ENCODE data around the gene TEAD1. TPM values are rescaled to one million over a fixed set of nuclear protein-coding genes. Genes with fewer than 3 reads are reported as not detected.

TEAD1 gene
- polyA plus RNA-seq, 2 of the 4 experiments (the other 2 are of a cell fraction): 111 to 112 TPM

DNA sequence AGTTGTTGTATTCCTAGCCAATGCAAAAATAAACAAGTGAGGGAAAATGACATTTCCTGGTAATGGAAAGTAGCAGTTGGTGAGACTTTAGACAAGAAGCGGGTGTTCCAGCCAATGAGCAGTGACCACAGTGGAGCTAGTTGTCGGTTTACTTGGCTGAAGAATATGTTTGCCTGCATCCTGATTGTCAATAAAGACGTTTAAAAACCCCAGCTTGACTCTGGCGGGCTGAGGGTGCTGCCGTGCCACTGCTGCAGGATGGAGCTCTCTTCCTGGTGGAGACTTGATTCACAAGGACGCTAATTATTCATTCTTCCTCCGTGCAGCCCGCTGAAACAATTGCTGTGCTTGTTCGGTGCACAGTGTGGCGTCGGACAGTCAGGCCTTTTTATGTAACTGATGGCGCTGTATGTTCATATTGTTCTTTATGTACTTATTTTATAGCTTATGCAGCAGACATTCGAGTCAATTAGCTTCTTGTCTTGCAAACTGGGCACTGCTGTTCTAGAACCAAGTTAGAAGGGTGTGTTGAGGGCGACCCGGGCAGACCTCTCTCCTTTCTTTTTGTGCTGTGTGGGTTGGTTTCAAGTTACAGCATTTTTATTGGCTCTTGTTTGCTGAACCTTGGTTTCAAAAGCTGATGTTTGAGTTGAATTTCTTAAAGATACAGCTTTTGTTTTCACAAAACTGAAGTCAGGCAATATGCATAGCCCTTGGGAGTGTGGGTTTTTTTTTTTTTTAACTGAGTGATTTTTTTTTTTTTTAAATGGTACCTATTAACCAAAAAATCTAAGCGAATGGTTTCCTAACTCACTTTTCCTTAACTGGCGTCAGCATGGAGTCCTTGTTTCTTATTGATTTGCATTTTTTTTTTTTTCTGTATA, 153.9 kb downstream of the TEAD1 start:
- POLR2A ChIA-PET: no interaction called here
- peak overlapping the region; percentile 39 for H3K4me3 ChIP-seq
- H3K4me2 ChIP-seq: peak overlapping the region; percentile 88
- DNase-seq (ENCODE audit: low read depth in 1 of 2, low spot score in 1 of 2) (peak in 1 of 2 experiments; percentile 59), FAIRE-seq (no peak), ATAC-seq (peak; percentile 72 to 82)
- H3K9me3 ChIP-seq: no peaks in the 10 kb centered on the region
- TF ChIP-seq SREBF2 (IDR thresholded peaks at IDR 0.05) (no peak), RFX5 (IDR thresholded peaks at IDR 0.05) (no peak), ZC3H11A (IDR thresholded peaks at IDR 0.05) (no peak), MAZ (IDR thresholded peaks at IDR 0.05; ENCODE audit: borderline replicate concordance, low read depth, low read length) (no peak), MAFK (IDR thresholded peaks at IDR 0.05; ENCODE audit: partially characterized antibody) (no peak), TFCP2L1 (CRISPR knock-in tag; IDR thresholded peaks at IDR 0.05) (no peak), MYC (IDR thresholded peaks at IDR 0.05; ENCODE audit: borderline replicate concordance, low read length) (no peak), RNF2 (IDR thresholded peaks at IDR 0.05; ENCODE audit: borderline replicate concordance, low read depth) (no peak), RCOR1 (IDR thresholded peaks at IDR 0.05; ENCODE audit: low read depth, low read length) (no peak), NR3C1 (IDR thresholded peaks at IDR 0.05) (no peak), ZFP36 (IDR thresholded peaks at IDR 0.05; ENCODE audit: borderline replicate concordance, partially characterized antibody) (no peak)
- TF ChIP-seq, protein P1, sequence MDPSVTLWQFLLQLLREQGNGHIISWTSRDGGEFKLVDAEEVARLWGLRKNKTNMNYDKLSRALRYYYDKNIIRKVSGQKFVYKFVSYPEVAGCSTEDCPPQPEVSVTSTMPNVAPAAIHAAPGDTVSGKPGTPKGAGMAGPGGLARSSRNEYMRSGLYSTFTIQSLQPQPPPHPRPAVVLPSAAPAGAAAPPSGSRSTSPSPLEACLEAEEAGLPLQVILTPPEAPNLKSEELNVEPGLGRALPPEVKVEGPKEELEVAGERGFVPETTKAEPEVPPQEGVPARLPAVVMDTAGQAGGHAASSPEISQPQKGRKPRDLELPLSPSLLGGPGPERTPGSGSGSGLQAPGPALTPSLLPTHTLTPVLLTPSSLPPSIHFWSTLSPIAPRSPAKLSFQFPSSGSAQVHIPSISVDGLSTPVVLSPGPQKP (IDR thresholded peaks at IDR 0.05; ENCODE audit: low read depth, low read length): no peak
- TF ChIP-seq, protein P2, sequence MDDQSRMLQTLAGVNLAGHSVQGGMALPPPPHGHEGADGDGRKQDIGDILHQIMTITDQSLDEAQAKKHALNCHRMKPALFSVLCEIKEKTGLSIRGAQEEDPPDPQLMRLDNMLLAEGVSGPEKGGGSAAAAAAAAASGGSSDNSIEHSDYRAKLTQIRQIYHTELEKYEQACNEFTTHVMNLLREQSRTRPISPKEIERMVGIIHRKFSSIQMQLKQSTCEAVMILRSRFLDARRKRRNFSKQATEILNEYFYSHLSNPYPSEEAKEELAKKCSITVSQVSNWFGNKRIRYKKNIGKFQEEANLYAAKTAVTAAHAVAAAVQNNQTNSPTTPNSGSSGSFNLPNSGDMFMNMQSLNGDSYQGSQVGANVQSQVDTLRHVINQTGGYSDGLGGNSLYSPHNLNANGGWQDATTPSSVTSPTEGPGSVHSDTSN (IDR thresholded peaks at IDR 0.05): no peak
- H3K27ac ChIP-seq: peak overlapping the region; percentile 61 to 76
- CTCF ChIA-PET: interaction anchor here (0.6 to 1.5 kb wide), 9 partner anchors 10 to 539 kb away, joined by 3 to 6 read pairs (median 3); no protein-coding TSS in a partner anchor
- H3K4me1 ChIP-seq: peaks cover 78% of the 10 kb centered on the region
- WGBS (ENCODE audit: missing lambda C conversion rate): 13% methylated on average over 17 of the region's 17 CpGs

DNA sequence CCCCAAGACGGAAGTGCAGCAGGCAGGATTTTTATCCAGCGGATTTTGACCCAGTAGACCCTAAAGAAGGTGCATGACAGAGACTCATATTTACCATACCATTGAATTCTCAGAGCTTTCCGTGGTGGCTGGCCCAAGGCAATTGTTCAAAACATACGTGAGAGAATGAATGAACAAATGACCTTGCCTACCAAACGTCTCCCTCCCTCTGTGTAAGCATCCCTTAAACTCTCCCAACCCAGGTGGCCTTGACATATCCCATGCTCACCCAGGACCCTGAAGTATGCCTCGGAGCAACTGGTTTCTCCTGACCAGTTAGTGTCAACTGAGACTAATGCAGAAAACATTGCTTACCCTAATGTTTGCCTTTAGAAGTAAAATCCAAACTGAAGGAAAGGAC, 154.9 kb downstream of the TEAD1 start:
- Histone ChIP-seq H3K4me2 (peak overlapping the region; percentile 88), H3K4me3 (no peak overlapping the region), H3K9me3 (no peaks in the 10 kb centered on the region), H3K27ac (peak overlapping the region; percentile 38 to 61; a peak in 4 of 6 replicates), H3K4me1 (peaks cover 84% of the 10 kb centered on the region)
- no peak for DNase-seq (ENCODE audit: low read depth in 1 of 2, low spot score in 1 of 2)
- ChIA-PET POLR2A (no interaction called here), CTCF (interaction anchor here (1.0 to 1.5 kb wide), 5 partner anchors 13 to 541 kb away, joined by 3 to 5 read pairs (median 3); no protein-coding TSS in a partner anchor)
- no peak for FAIRE-seq
- no peak for ATAC-seq
- 87% methylated on average over 6 of the region's 6 CpGs for WGBS (ENCODE audit: missing lambda C conversion rate)
- no peak for TF ChIP-seq HOXB5 (CRISPR knock-in tag; IDR thresholded peaks at IDR 0.05)
- no peak for TF ChIP-seq KDM1A (IDR thresholded peaks at IDR 0.05; ENCODE audit: low read depth)
- TF ChIP-seq, protein P3, sequence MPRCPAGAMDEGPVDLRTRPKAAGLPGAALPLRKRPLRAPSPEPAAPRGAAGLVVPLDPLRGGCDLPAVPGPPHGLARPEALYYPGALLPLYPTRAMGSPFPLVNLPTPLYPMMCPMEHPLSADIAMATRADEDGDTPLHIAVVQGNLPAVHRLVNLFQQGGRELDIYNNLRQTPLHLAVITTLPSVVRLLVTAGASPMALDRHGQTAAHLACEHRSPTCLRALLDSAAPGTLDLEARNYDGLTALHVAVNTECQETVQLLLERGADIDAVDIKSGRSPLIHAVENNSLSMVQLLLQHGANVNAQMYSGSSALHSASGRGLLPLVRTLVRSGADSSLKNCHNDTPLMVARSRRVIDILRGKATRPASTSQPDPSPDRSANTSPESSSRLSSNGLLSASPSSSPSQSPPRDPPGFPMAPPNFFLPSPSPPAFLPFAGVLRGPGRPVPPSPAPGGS (IDR thresholded peaks at IDR 0.05): no peak
- TF ChIP-seq ZC3H11A (IDR thresholded peaks at IDR 0.05): no peak
- no peak for TF ChIP-seq NPAS2 (CRISPR knock-in tag; IDR thresholded peaks at IDR 0.05; ENCODE audit: borderline replicate concordance)
- TF ChIP-seq ESRRA (IDR thresholded peaks at IDR 0.05; ENCODE audit: borderline replicate concordance, low read length): no peak
- no peak for TF ChIP-seq RAD21 (conservative IDR thresholded peaks at IDR 0.05 in 1 of 2, IDR thresholded peaks at IDR 0.05 in 1 of 2)
- no peak for TF ChIP-seq FOXS1 (CRISPR knock-in tag; IDR thresholded peaks at IDR 0.05)
- no peak for TF ChIP-seq RFX5 (IDR thresholded peaks at IDR 0.05)
- TF ChIP-seq NFE2L2 (conservative IDR thresholded peaks at IDR 0.05; ENCODE audit: low read length): no peak
- TF ChIP-seq GATA3 (IDR thresholded peaks at IDR 0.05; ENCODE audit: borderline replicate concordance): no peak

All from A549 (cell line).